Stimulated activated CD8-positive, alpha-beta memory T cell treated with anti-CD3 and anti-CD28 coated beads, Interleukin-15, amount 100 ng/mL, for 4 hours (primary cell): ENCODE data around the gene IFITM2.

Experiments
- DNase-seq, 2 donors: peaks; one replicate each; pipeline ENCODE4 v3.0.0-alpha.2; 2020; ENCODE audit warnings: low read depth in 2 of 2

IFITM2 gene

DNA sequence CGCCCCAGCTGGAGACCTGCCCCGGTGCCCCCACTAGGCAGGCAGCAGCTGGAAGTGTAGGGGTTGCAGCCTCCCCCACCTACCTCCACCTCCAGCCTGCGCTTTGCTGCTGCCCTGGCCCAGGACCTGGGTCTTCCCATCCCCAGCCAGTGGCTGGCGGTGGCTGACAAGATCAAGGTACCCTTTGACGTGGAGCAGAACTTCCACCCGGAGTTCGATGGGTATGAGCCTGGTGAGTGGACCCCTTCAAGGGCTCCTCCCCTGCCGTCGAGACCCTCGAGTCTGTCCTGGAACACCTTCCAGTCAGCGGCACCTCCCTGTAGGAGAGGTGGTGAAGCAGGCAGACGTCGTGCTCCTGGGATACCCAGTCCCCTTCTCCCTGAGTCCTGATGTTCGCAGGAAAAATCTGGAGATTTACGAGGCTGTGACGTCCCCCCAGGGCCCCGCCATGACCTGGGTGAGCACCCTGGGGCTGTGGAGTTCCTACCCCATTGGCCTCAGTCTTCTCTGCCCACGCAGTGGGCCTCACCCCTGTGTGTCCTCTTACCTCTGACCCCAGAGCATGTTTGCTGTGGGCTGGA, 14.3 kb upstream of the IFITM2 start:
- no peak for DNase-seq

DNA sequence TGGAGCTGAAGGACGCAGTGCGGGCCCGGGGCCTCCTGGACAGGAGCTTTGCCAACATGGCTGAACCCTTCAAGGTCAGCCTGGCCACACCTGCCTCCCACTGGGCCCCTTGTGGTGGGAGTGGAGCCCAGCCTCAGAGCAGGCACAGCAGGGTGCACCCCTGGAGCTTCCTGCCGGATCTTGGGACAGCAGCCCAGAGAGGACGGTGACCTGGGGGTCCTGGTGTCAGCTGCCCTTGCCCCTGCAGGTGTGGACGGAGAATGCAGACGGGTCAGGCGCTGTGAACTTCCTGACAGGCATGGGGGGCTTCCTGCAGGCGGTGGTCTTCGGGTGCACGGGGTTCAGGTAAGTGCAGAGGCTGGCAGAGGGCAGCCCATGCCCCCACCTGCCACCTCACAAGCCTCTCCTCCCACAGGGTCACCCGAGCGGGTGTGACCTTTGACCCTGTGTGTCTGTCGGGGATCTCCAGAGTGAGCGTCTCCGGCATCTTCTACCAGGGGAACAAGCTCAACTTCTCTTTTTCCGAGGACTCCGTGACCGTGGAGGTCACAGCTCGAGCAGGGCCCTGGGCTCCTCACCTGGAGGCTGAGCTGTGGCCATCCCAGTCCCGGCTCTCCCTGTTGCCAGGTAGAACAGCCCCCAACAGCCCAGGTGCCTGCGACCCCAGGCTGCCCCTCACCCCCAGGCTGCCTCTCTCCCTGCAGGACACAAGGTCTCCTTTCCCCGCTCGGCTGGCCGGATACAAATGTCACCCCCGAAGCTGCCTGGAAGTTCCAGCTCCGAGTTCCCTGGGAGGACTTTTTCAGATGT, 13.6 kb upstream of the IFITM2 start:
- DNase-seq = no peak

DNA sequence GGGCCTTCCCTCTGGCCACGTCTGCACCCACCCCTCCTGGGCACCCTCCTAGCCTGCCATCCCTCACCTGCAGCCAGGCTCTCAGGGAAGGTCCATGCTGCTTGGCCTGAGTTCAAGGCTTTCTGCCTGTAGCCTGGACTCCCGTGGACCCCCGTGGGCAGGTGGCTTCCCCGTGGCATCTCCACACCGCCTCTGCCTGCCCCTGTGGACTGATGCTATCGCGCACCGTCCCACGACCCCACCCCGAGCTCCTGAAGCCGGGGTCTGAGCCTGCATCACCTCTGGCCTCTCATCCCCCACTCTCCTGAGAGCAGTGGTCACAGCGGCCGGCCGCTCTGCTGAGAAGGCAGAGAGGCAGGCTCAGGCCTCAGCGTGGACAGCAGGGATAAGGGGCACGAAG, 12.8 kb upstream of the IFITM2 start:
- no peak for DNase-seq

DNA sequence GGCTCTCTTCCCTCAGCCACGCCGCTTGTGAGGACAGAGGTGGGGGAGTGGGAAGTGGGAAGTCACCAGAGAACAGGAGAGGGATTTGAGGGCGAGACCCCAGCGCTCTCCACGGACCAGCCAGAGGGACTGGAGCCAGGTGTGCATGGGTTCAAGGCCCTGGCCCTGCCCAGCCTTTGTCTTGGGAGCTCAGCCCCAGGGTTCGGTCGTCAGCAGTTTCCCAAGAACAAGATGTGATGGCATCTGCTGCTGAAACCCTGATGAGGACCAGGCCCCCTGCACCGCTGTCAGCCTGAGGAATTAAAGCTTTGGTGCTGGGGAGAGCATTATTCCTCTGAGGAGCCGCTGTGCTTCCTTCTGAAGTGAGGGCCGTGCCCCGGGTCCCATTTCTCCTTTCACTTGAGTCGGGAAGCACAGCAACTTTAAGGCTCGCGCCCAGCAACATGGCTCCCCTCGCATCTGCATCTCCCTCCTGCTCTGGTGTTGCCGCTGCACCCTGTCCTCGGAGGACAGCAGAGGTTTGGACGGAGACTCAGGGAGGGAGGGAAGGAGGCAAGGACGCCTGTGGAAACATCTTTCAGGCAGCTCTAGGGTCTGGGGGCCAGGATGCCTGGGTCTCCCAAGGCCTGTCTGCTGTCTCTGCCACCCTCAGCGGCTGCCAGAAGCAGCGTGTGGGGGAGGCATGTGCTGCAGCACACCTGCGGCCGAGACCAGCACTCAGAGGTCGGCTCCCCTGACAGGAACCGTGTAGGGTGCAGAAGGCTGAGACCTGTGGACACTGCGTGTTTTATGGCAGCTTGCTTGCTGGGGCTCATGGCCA, 12.1 kb upstream of the IFITM2 start:
- no peak for DNase-seq

DNA sequence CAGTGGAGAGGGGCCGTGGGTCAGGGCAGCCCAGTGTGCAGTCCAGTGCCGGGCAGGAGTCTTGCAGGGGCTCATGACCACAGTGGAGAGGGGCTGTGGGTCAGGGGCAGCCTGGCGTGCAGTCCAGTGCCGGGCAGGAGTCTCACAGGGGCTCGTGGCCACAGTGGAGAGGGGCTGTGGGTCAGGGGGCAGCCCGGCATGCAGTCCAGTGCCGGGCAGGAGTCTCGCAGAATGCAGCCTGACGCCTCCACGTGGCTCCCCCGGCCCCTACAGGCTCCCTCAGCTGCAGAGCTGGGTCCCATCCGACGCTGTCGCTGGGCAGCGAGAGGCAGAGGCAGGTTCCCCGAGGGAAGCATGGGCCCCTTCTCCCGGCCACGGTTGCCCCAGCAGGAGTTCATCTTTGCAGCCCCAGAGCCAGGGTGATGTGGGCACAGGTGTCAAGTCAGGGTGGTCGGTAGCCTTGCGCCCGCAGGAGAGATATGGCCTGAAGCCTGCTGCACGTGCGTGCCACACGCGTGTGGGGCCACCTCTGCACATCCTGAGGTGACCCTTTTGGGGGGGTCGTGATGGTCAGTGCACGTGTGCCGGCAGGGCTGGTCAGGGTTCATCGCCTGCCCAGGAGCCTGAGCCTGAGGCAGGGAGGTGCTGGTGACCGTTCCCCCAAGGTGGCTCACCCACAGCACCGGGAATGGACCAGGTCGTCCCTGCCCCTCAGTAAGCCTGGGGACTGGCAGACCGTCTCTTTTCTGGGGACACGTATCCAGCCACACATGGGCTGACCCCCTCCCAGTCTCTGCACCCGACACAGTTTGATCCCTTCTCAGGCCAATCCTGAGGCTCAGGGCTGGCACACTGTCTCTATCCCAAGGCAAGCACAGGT, 11.2 kb upstream of the IFITM2 start:
- no peak for DNase-seq

DNA sequence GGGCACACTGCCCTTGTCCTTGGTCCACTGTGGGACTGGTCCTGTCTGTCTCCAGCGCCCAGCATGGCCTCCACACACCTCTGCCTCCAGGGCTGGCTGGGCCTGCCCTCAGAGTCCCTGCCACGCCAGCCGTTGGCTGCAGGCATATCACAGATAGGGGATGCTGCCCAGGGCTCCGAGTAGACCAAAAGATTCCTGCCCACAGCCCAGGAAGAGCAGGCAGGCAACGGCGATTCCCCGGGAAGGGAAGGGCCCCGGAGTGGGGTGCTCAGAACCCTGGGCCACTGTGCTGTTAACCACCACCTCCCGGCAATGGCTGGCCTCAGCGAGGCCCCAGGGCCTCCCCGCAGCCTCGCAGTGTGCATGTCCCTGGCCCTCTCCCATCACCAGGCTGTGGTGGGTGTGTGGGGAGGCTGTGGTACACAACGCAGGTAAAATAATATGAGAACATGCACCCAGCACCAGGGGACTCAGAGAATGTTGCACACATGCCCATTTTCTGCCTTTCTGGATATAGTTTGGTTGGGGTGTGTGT, 10.5 kb upstream of the IFITM2 start:
- DNase-seq = no peak

DNA sequence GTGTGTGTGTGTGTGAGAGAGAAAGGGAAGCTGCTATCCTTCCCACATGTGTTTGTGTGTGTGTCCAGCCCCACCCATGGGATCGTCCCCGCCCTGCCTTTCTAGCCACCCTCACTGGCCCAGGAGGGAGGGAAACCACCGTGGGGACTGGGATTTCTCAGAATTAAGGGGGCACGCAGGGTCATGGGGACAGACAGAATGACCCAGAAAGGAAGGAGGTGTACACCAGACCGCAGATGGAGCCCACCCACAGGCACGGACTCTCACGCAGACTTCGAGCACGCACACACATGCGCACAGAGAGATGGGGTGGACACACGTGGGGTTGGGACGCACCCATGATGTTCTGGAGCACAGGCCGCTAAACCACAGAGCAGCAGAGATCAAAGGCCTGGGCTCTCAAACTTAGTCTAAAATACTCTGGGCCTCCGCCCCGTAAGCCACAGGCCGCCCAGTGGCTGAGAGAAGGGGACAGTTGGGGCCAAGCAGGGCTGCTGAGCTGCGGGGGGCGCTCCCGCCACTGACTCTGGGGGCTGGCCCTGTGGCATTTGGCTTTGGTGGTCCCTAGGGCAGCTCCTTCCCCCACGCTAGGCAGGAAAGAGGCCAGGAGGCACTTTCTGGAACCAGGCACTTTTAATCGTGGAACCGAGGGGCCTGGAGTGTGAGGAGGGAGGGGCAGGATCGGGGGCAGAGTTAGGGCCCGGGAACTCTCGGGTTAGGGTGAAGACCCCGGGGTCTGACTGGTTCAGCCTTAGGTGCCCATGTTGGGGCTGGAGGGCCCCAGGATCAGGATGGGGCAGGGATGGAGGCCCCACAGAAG, 9.8 kb upstream of the IFITM2 start:
- no peak for DNase-seq

DNA sequence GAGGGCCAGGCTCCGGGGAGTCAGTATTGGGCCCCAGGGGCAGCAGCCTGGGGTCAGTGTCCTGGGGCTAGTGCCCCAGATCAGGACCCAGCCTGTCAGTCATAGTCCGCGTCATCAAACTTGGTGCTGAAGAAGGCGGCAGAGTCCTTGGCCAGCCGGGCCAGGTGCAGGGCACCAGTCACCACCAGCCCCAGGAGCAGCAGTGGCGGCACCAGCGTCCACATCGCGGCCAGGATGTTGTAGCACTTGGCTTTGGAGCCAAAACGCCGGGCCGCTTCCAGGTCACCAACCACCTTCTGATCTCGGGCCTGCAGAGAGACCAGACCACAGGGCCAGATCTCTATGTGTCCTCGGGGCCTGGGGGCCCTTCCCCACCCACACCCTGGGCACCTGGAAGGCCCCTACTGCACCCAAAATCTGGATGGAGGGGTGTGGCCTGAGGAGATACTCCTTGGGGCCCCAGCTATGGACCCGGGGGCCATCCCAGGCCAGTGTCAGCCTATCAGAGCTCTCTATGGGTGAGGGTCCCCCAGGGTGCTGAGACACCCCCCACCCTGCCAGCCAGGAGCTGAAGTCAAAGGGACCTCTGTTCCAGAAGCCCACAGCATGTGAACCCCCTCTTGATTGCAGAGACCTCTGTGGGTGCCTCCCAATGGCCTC, 9.1 kb upstream of the IFITM2 start:
- no peak for DNase-seq

DNA sequence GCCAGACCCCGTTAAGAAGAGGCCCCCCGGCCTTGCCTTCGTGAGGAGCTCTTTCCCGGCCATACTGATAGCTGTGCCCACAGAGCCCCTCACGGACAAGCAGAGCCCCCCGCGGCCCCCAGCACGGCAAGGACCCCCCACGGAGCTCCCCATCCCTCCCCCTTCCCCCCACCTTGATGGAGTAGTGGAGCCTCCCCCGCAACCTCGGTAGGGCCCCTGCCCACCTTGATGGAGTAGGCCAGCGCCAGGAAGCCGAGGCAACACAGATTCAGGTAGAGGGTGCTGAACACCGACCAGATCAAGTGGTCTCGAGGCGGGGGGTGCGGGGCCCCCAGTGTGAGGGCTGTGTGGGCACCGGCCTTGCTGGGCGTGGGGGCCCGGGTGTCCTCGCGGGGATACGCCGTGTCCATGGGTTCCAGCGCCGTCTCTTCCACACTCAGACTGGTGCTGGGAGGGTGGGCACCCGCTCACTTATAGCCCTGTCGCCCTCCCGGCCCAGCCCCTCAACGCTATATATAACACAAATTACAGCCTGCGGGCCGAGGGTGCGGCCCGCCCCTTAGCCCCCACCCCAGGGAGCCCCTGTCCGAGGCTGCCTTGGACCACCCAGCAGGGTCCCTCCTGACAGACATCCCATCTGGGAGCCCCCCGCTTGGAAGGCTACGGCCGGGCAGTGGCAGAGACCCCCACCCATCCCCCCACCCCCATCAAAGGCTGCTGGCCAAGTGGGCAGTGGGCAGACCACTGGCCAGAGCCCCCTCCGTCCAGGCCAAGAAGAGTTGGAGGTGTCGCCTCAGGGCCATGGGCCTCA, 8.3 kb upstream of the IFITM2 start, which contains the start of gene IFITM5:
TSS of gene IFITM5 (minus strand) at position 446 of the 811 bp plus-strand sequence. CDS start at position 410, 36 bp downstream.
- DNase-seq = no peak

DNA sequence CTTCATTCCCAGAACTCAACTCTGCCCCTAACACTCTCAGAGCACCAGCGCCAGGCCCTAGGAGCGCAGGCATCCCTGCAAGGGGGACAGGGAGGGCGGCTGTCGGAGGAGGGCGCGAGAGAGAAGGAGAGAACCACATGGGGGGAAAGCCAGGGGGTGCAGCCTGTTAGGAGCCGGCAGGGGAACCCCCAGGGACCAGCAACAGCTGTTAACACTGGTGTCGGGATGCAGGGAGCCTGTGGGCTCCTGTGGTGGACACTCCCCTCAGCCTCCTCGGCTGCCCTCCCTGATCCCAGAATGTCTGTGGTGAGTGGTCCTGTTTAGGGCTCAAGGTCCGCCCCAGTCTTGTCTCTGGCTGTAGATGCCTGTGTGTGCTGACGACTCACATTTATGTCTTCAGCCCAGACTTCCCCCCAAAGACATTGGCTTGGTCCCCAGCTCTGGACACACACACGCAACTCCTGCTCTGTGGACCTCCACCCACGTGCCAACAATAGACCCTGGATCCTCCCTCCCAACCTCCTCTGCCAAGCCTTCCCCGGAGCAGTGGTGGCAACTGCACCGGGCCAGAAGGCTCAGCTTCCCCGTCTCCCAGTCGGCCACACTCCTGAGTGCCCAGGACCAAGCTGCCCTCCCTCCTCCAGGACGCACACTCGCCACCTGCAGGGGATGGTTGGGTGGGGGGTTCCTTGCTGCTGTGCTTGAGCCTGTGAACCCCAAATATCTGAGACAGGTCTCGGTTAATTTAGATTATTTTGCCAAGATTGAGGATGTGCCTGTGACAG, 7.5 kb upstream of the IFITM2 start:
- no peak for DNase-seq

DNA sequence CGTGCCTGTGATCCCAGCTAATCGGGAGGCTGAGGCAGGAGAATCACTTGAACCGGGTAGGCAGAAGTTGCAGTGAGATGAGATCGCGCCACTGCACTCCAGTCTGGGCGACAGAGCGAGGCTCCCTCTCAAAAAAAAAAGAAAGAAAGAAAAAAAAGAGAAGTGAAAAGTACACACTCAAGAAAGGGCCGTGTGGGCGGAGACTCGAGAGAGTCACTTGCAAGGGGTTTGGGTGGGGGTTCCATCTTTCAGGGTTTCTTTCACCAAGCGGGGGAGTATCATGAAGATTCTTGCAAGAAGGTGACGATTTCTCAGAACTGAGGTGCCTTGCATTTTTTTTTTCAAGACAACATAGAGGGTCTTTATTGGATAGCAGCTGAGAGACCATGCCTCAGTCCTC, 4.3 kb upstream of the IFITM2 start:
- DNase-seq = no peak

DNA sequence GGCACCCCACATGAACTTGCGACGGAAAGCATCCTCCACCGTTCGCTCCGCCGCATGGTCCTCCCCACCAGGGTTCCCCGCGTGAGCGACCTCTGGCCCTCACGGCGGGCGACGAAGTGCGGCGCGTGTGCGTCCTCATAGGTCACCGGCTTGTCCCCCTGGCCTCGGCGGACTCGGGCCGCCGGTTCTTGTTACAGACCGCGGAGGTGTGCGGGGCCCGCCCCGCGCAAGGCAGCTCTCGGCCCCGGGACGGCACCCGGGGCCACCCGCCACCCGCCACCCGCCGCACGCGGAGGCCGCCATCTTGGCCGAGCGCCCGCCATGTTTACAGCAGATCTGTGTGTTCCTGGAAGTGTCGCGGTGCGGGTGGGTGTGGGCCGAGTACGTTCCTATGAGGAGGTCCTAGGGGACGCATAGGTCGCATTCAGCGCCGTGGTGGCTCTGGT, 3.5 kb upstream of the IFITM2 start:
- DNase-seq = no peak

DNA sequence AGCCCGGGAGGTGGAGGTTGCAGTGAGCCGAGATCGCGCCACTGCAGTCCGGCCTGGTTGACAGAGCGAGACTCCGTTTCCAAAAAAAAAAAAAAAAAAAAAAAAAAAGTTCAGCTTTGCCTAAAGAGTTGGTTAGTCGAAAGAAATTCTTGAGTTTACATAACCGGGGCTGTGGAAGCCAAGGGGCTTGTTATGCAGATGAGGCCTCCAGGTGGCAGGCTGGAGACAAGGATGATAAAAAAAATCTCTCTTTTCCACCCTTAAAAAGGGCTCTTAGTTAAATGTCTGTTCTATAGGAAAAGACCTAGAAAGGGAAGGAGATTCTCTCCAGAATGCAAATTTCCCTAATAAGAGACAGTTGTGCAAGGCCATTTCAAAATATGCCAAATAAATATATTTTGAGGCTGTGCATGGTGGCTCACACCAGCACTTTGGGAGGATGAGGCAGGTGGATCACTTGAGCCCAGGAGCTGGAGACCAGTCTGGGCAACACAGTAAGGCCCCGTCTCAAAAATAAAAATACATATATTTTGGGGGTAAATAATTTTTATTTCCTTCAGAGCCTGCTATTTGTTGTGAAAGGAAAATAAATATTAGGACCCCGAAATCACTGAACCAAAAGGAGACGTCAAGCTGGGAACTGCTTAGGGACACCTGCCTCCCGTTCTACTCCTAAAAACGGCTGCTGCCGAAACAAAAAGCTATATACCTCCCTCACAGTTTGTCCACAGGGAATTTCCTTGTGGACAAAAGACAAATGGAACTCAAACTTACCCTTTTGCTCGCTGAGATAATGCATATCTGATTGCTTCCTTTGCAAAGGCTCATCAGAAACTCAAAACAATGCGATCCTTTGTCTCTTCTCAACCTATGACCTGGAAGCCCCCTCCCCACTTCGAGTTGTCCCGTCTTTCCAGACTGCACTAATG, 2.4 kb upstream of the IFITM2 start:
- no peak for DNase-seq

DNA sequence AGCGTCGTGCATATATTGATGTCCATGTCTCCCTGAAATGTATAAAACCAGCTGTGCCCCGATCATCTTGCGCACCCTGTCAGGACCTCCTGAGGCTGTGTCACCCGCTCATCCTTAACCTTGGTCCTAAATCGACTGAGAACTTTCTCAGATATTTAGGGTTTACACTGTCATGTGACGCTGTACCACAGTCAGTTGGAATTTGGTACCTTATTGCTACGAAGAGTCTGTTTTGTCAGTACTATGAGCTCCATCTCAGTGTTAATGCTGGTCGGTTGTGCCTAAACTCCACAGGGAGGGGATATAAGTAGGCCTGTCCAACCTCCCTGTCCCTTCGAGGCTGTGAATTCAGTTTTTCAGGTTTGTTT, 1.8 kb upstream of the IFITM2 start:
- DNase-seq = no peak

DNA sequence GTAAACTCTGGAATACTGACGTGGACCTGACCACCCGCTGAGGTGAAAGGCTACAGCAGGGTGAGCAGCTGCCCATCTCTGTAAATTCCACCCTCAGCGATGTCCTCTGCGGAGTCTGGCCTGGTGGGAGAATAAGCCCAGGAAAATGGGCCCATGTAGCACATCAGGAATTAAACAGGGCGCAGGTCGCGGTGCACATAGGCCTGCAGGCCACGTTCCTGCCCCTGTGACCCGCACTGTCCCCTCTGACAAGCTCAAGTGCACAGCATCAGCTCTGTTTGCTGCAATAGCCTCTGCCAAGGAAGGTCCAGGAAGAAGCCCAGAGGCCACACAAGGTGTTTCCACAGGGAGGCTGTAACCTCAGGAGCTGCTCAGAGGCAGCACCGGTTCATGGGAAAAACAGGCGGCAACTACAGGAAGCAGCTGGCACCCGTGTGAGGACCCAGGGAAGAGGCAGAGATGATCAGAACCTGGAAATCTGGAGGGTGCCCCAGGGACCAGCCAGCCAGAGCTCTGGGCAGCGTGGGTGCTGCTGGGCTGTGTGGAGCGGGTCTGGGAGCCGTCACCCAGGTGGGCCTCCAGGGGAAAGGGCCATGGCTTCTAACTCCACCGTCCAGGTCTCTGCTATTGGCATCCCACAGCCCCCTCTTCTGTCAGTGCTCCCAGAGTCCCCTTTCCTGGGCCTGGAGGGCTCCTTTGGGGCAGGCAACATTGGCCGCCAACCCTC, 808 bp upstream of the IFITM2 start:
- DNase-seq = no peak
